MM.1S (cell line): ENCODE measurements around the gene PMEPA1.

ENCODE experiments used
- CTCF ChIP-seq: fragments of 300-600 bp; sonication (generic); IDR thresholded peaks from 2 replicates; pipeline ENCODE4 v1.5.1; 2016; ENCODE audit warnings: antibody characterized with exemption, low read length, mixed read lengths
- EZH2 ChIP-seq: fragments of 300-600 bp; sonication (generic); optimal IDR thresholded peaks from 2 replicates; pipeline ENCODE3; 2017; ENCODE audit warnings: low read depth, mild to moderate bottlenecking, antibody characterized with exemption, low read length, mixed read lengths

GRCh38 chr20:57677584-57677982 lies 32.2 kb downstream of the PMEPA1 start:
- TF ChIP-seq CTCF (no peak), EZH2 (no peak)
